Measurements from ENCODE around the gene C2orf92. TPM values are rescaled to one million over a fixed set of nuclear protein-coding genes. Genes with fewer than 3 reads are reported as not detected.

C2orf92 gene
- polyA plus RNA-seq, 1 donor from 2014 or later: 10.7 TPM

DNA sequence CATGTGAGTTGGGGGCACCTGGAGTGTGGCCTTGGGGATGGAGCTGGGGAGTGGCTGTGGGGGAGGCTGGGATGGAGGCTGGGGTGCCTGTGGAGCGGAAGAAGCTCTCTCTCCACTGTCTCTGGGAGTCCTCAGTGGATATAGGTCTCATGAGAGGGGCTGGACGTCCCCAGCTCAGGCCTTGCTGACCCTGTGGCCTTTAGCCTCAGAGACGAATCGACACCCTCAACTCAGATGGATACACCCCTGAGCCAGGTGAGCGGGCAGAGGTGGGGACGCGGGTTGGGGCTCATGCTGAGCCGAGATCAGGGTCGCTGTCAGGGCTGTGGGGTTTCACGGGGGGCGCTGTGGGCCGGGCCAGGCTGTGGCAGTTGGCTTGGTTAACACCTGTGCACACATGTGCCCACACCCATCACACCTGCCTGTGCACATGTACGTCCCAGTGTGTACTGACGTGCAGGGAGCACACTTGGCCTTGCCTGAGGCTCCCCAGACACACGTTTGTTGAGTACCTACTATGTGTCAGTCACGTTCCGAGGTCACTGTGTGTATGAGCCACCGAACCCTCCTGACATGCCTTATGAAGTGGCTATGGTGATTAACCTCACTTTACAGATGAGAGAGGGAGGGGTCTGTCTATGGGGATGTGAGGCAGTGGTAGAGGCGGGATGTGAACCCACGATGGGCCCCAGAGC is 64.0 kb downstream of the C2orf92 start:
- Histone ChIP-seq H3K9me2 (ENCODE audit: insufficient read depth, low read length) (no peaks in the 10 kb centered on the region), H3K9ac (ENCODE audit: low read length) (no peak overlapping the region), H3K79me2 (replicated peaks; ENCODE audit: insufficient read depth, low read length) (no peaks in the 10 kb centered on the region), H3K4me3 (ENCODE audit: low read length) (no peak overlapping the region), H3K4me2 (ENCODE audit: low read length) (no peak overlapping the region), H2AFZ (ENCODE audit: low read depth, low read length) (no peak overlapping the region), H3K9me3 (ENCODE audit: low read length) (peaks cover 4% of the 10 kb centered on the region), H3K27ac (ENCODE audit: low read length) (no peak overlapping the region), H3K27me3 (ENCODE audit: insufficient read depth, low read depth, low read length) (no peaks in the 10 kb centered on the region), H4K20me1 (ENCODE audit: insufficient read depth) (no peaks in the 10 kb centered on the region), H3F3A (ENCODE audit: insufficient read depth, low read length, poor library complexity, severe bottlenecking) (no peaks in the 10 kb centered on the region), H3K36me3 (ENCODE audit: insufficient read depth, low read length) (no peaks in the 10 kb centered on the region)
- TF ChIP-seq TAF1 (IDR thresholded peaks at IDR 0.05; ENCODE audit: low read depth) (no peak), SMC3 (conservative IDR thresholded peaks at IDR 0.05; ENCODE audit: poor library complexity) (no peak), RAD21 (conservative IDR thresholded peaks at IDR 0.05) (no peak), EZH2 (IDR thresholded peaks at IDR 0.05; ENCODE audit: borderline replicate concordance, insufficient read depth, low read length, poor library complexity, severe bottlenecking) (no peak), EP300 (conservative IDR thresholded peaks at IDR 0.05; ENCODE audit: poor library complexity, severe bottlenecking) (no peak), POLR2AphosphoS5 (IDR thresholded peaks at IDR 0.05) (no peak), MXI1 (conservative IDR thresholded peaks at IDR 0.05; ENCODE audit: poor library complexity, severe bottlenecking) (no peak)
- TF ChIP-seq, protein P1, sequence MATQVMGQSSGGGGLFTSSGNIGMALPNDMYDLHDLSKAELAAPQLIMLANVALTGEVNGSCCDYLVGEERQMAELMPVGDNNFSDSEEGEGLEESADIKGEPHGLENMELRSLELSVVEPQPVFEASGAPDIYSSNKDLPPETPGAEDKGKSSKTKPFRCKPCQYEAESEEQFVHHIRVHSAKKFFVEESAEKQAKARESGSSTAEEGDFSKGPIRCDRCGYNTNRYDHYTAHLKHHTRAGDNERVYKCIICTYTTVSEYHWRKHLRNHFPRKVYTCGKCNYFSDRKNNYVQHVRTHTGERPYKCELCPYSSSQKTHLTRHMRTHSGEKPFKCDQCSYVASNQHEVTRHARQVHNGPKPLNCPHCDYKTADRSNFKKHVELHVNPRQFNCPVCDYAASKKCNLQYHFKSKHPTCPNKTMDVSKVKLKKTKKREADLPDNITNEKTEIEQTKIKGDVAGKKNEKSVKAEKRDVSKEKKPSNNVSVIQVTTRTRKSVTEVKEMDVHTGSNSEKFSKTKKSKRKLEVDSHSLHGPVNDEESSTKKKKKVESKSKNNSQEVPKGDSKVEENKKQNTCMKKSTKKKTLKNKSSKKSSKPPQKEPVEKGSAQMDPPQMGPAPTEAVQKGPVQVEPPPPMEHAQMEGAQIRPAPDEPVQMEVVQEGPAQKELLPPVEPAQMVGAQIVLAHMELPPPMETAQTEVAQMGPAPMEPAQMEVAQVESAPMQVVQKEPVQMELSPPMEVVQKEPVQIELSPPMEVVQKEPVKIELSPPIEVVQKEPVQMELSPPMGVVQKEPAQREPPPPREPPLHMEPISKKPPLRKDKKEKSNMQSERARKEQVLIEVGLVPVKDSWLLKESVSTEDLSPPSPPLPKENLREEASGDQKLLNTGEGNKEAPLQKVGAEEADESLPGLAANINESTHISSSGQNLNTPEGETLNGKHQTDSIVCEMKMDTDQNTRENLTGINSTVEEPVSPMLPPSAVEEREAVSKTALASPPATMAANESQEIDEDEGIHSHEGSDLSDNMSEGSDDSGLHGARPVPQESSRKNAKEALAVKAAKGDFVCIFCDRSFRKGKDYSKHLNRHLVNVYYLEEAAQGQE (IDR thresholded peaks at IDR 0.05; ENCODE audit: borderline replicate concordance): no peak
- TF ChIP-seq, protein P2, sequence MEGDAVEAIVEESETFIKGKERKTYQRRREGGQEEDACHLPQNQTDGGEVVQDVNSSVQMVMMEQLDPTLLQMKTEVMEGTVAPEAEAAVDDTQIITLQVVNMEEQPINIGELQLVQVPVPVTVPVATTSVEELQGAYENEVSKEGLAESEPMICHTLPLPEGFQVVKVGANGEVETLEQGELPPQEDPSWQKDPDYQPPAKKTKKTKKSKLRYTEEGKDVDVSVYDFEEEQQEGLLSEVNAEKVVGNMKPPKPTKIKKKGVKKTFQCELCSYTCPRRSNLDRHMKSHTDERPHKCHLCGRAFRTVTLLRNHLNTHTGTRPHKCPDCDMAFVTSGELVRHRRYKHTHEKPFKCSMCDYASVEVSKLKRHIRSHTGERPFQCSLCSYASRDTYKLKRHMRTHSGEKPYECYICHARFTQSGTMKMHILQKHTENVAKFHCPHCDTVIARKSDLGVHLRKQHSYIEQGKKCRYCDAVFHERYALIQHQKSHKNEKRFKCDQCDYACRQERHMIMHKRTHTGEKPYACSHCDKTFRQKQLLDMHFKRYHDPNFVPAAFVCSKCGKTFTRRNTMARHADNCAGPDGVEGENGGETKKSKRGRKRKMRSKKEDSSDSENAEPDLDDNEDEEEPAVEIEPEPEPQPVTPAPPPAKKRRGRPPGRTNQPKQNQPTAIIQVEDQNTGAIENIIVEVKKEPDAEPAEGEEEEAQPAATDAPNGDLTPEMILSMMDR (IDR thresholded peaks at IDR 0.05; ENCODE audit: poor library complexity, severe bottlenecking): no peak

DNA sequence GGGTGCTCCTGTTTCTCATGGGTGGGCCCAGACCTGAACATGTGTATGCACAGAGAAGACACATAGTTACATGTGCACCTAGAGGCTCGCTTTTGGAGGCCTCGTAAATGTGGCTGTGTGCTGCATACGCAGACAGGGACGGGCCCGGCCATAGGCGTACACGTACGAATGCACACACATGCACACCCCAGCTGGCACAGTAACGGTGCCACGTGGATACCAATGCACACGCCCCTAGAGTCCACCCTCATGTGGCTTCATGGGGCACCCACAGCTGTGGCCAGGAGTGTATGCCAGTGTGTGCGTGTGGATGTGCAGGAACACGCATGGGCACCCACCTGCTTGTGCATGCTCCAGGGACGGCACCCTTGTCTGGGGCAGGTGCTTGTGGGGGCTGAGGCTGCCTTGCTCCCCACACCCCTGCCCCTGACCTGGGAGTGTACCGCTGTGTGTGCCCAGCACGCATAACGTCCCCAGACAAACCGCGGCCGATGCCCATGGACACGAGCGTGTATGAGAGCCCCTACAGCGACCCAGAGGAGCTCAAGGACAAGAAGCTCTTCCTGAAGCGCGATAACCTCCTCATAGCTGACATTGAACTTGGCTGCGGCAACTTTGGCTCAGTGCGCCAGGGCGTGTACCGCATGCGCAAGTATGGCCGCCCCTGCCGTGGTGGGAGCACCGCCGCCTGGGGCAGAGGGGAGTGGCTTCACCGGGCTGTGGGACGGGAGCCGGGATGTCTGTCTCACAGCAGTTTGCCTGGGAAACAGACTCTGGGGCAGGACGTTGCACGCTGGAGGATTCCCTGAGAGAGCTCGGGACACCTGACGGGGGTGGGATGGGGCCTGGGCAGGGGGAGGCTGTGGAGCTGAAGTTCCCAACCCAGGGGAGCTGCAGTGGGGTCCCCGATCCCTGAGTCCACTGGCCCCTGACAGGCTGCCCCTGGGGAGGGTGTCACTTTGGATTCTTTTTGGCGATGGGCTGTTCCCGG is 64.8 kb downstream of the C2orf92 start:
- no peak overlapping the region for H2AFZ ChIP-seq (ENCODE audit: low read depth, low read length)
- H3K9me3 ChIP-seq (ENCODE audit: low read length): peaks cover 4% of the 10 kb centered on the region
- no peak overlapping the region for H3K9ac ChIP-seq (ENCODE audit: low read length)
- no peaks in the 10 kb centered on the region for H3K9me2 ChIP-seq (ENCODE audit: insufficient read depth, low read length)
- no peaks in the 10 kb centered on the region for H4K20me1 ChIP-seq (ENCODE audit: insufficient read depth)
- H3K79me2 ChIP-seq (replicated peaks; ENCODE audit: insufficient read depth, low read length): no peaks in the 10 kb centered on the region
- TF ChIP-seq, protein P2 (IDR thresholded peaks at IDR 0.05; ENCODE audit: poor library complexity, severe bottlenecking): no peak
- TF ChIP-seq EP300 (conservative IDR thresholded peaks at IDR 0.05; ENCODE audit: poor library complexity, severe bottlenecking) (no peak), SMC3 (conservative IDR thresholded peaks at IDR 0.05; ENCODE audit: poor library complexity) (no peak), MXI1 (conservative IDR thresholded peaks at IDR 0.05; ENCODE audit: poor library complexity, severe bottlenecking) (no peak), POLR2AphosphoS5 (IDR thresholded peaks at IDR 0.05) (no peak), EZH2 (IDR thresholded peaks at IDR 0.05; ENCODE audit: borderline replicate concordance, insufficient read depth, low read length, poor library complexity, severe bottlenecking) (no peak), RAD21 (conservative IDR thresholded peaks at IDR 0.05) (no peak), TAF1 (IDR thresholded peaks at IDR 0.05; ENCODE audit: low read depth) (no peak)
- TF ChIP-seq, protein P1 (IDR thresholded peaks at IDR 0.05; ENCODE audit: borderline replicate concordance): no peak
- no peaks in the 10 kb centered on the region for H3K36me3 ChIP-seq (ENCODE audit: insufficient read depth, low read length)
- H3K4me2 ChIP-seq (ENCODE audit: low read length): no peak overlapping the region
- no peaks in the 10 kb centered on the region for H3K27me3 ChIP-seq (ENCODE audit: insufficient read depth, low read depth, low read length)
- H3F3A ChIP-seq (ENCODE audit: insufficient read depth, low read length, poor library complexity, severe bottlenecking): no peaks in the 10 kb centered on the region
- no peak overlapping the region for H3K27ac ChIP-seq (ENCODE audit: low read length)
- no peak overlapping the region for H3K4me3 ChIP-seq (ENCODE audit: low read length)
